HEK293 (cell line): ENCODE data around the gene FRRS1L.

Source experiments
- SETDB1 ChIP-seq: IDR thresholded peaks from one replicate; pipeline ENCODE4 v1.6.1; 2017; ENCODE audit warnings: mild to moderate bottlenecking, low read length, moderate library complexity, mixed read lengths; ENCODE audit not compliant: insufficient read length
- ZFHX2 ChIP-seq: fragments of 450-650 bp; formaldehyde crosslinking; conservative IDR thresholded peaks from 2 replicates; pipeline ENCODE4 v1.5.1; 2016; ENCODE audit warnings: missing biosample characterization, missing genetic modification characterization
- ZFP37 ChIP-seq: fragments of 450-650 bp; formaldehyde crosslinking; IDR thresholded peaks from 2 replicates; pipeline ENCODE4 v1.5.1; 2016; ENCODE audit warnings: missing biosample characterization, missing genetic modification characterization

GRCh38 chr9:109119439-109120203, 47.4 kb downstream of the FRRS1L start, which contains the start of gene TMEM245:
- TF ChIP-seq SETDB1, result no peak
- no peak for TF ChIP-seq ZFP37 (tag by site-specific recombination)
- TF ChIP-seq ZFHX2 (tag by site-specific recombination), result peak; percentile 91
